Lower leg skin (tissue), 4 donors: Measurements from ENCODE around the gene OR10H2. TPM values are rescaled to one million over a fixed set of nuclear protein-coding genes. Genes with fewer than 3 reads are reported as not detected.
"Not testable (repeated sequence)": the region's sequence is repeated elsewhere in the genome, so short reads cannot be mapped to it uniquely, and the experiment has no call there.

Source experiments
- DNase-seq, 2 donors: peaks; one replicate each; pipeline ENCODE4 v3.0.0-alpha.2; 2019; ENCODE audit warnings: low spot score in 2 of 2
- H3K4me3 ChIP-seq: fragments of 200-600 bp; sonication (generic); 2 replicates; pipeline ENCODE4 v1.5.1; 2017; ENCODE audit warnings: mild to moderate bottlenecking, low read depth; ENCODE audit not compliant: poor library complexity, severe bottlenecking
- CTCF ChIP-seq, 3 donors: fragments of 450-650 bp; IDR thresholded peaks; one replicate each; pipeline ENCODE4 v1.5.1; 2016; ENCODE audit warnings: antibody characterized with exemption in 3 of 3, mild to moderate bottlenecking in 3 of 3, moderate library complexity in 2 of 3
- POLR2A ChIP-seq, 2 donors: fragments of 450-650 bp; IDR thresholded peaks; one replicate each; pipeline ENCODE4 v1.6.1; 2016 to 2017; ENCODE audit warnings: antibody characterized with exemption in 2 of 2, mild to moderate bottlenecking in 1 of 2, moderate library complexity in 1 of 2
- WGBS, 2 donors: methylation state at CpG; one replicate each; pipeline ENCODE4 v1.1.5; 2018; 5-methylcytosine and 5-hydroxymethylcytosine counted together
- intact Hi-C: fragments of 100-400 bp; cut with DNase I; formaldehyde crosslinking; loops from one replicate; pipeline ENCODE4 v1.15.0; 2023; ENCODE audit warnings: low total_unique reads
- total RNA-seq, 4 donors: library from RNA; depleted of rRNA; stranded (reverse); fragments of >200 nt; gene quantifications; one replicate each; pipeline ENCODE4 v1.1.0, GENCODE V29; 2016

The OR10H2 gene
- not detected for total RNA-seq

GRCh38 chr19:15727724-15728123 lies at the start of gene OR10H2:
OR10H2 (plus strand) TSS chr19:15728024; CDS start chr19:15728044, 20 bp downstream.
- DNase-seq: no peak
- no peak within 1 kb of the TSS for H3K4me3 ChIP-seq
- intact Hi-C loops: no loop called here
- 75 to 82% methylated on average over 5 of the region's 5 CpGs for WGBS, 2 donors
- TF ChIP-seq CTCF (IDR thresholded peaks at IDR 0.05): no peak
- no peak for TF ChIP-seq POLR2A (IDR thresholded peaks at IDR 0.05)

- intact Hi-C loops: no loop called here
- H3K4me3 ChIP-seq: no peak overlapping the region
- WGBS, 2 donors: 20 to 23% methylated on average over 4 of the region's 4 CpGs
- TF ChIP-seq CTCF (IDR thresholded peaks at IDR 0.05) (no peak), POLR2A (IDR thresholded peaks at IDR 0.05) (no peak)
- no peak for DNase-seq
These were observed 48.7 kb upstream of the OR10H2 start for GRCh38 chr19:15679089-15679488.

- 58 to 68% methylated on average over 4 of the region's 4 CpGs for WGBS, 2 donors
- DNase-seq, intact Hi-C loops, H3K4me3 ChIP-seq: not testable (repeated sequence)
These were observed 48.0 kb upstream of the OR10H2 start for GRCh38 chr19:15679865-15680264.

GRCh38 chr19:15680478-15681322 lies 47.1 kb upstream of the OR10H2 start:
- 56 to 66% methylated on average over 8 of the region's 8 CpGs for WGBS, 2 donors
- DNase-seq: no peak
- TF ChIP-seq POLR2A (IDR thresholded peaks at IDR 0.05) (no peak), CTCF (IDR thresholded peaks at IDR 0.05) (no peak)
- intact Hi-C loops: no loop called here
- H3K4me3 ChIP-seq: no peak overlapping the region

- WGBS, 2 donors: 84 to 86% methylated on average over 10 of the region's 10 CpGs
- intact Hi-C loops: no loop called here
- TF ChIP-seq POLR2A (IDR thresholded peaks at IDR 0.05) (no peak), CTCF (IDR thresholded peaks at IDR 0.05) (no peak)
- no peak overlapping the region for H3K4me3 ChIP-seq
- DNase-seq: no peak
These were observed 44.4 kb upstream of the OR10H2 start for GRCh38 chr19:15683411-15683810.

GRCh38 chr19:15684828-15685227 lies 43.0 kb upstream of the OR10H2 start:
- DNase-seq: no peak
- 42 to 49% methylated on average over 9 of the region's 9 CpGs for WGBS, 2 donors

More at GRCh38 chr19:15684828-15685227, 43.0 kb upstream of the OR10H2 start:
- no peak for TF ChIP-seq POLR2A (IDR thresholded peaks at IDR 0.05)
- no peak for TF ChIP-seq CTCF (IDR thresholded peaks at IDR 0.05)
- no peak overlapping the region for H3K4me3 ChIP-seq
- intact Hi-C loops: no loop called here
